Loucy (cell line): Measurements from ENCODE around the gene CACNA2D3.
"Not testable (repeated sequence)": the region's sequence is repeated elsewhere in the genome, so short reads cannot be mapped to it uniquely, and the experiment has no call there.

Source experiments
- H2AFZ ChIP-seq: fragments of 200-600 bp; sonication (generic); 2 replicates; pipeline ENCODE4 v1.6.0; 2016; ENCODE audit warnings: antibody characterized with exemption, mild to moderate bottlenecking, low read length, moderate library complexity
- H3F3A ChIP-seq: fragments of 200-600 bp; 2 replicates; pipeline ENCODE4 v1.6.0; 2016; ENCODE audit warnings: antibody characterized with exemption, low read depth, mild to moderate bottlenecking
- H3K27me3 ChIP-seq: fragments of 200-600 bp; sonication (generic); 2 replicates; pipeline ENCODE4 v1.6.1; 2014; ENCODE audit warnings: low read length, mild to moderate bottlenecking; ENCODE audit not compliant: insufficient read depth, poor library complexity, severe bottlenecking
- H3K36me3 ChIP-seq: fragments of 200-600 bp; sonication (generic); 2 replicates; pipeline ENCODE4 v1.6.1; 2016; ENCODE audit warnings: low read length; ENCODE audit not compliant: insufficient read depth
- H3K4me1 ChIP-seq: fragments of 200-600 bp; sonication (generic); 2 replicates; pipeline ENCODE4 v1.5.1; 2014; ENCODE audit warnings: low read length, mild to moderate bottlenecking; ENCODE audit not compliant: insufficient read depth, poor library complexity, severe bottlenecking
- H3K4me2 ChIP-seq: fragments of 200-600 bp; sonication (generic); 2 replicates; pipeline ENCODE4 v1.6.0; 2014; ENCODE audit warnings: antibody characterized with exemption, low read length, low read depth, mild to moderate bottlenecking; ENCODE audit not compliant: poor library complexity, severe bottlenecking
- H3K4me3 ChIP-seq: fragments of 200-600 bp; sonication (generic); 2 replicates; pipeline ENCODE4 v1.5.1; 2014; ENCODE audit warnings: low read length, mild to moderate bottlenecking, mixed read lengths; ENCODE audit not compliant: poor library complexity, severe bottlenecking
- H3K79me2 ChIP-seq: fragments of 200-600 bp; sonication (generic); 2 replicates; pipeline ENCODE4 v1.6.1; 2014; ENCODE audit warnings: low read length; ENCODE audit not compliant: insufficient read depth
- H3K9ac ChIP-seq: fragments of 200-600 bp; sonication (generic); 2 replicates; pipeline ENCODE4 v1.6.0; 2014; ENCODE audit warnings: mild to moderate bottlenecking, low read depth, low read length, moderate library complexity; ENCODE audit not compliant: poor library complexity, severe bottlenecking
- H3K9me2 ChIP-seq: fragments of 200-600 bp; sonication (generic); replicated peaks from 2 replicates; pipeline ENCODE4 v1.6.1; 2016; ENCODE audit warnings: low read depth, low read length, mixed read lengths
- H3K9me3 ChIP-seq: fragments of 200-600 bp; sonication (generic); 2 replicates; pipeline ENCODE4 v1.6.1; 2014; ENCODE audit warnings: mild to moderate bottlenecking, antibody characterized with exemption, low read length, low read depth; ENCODE audit not compliant: insufficient read depth
- H4K20me1 ChIP-seq: fragments of 200-600 bp; sonication (generic); 2 replicates; pipeline ENCODE4 v1.6.0; 2014; ENCODE audit warnings: antibody characterized with exemption, low read length, mild to moderate bottlenecking; ENCODE audit not compliant: insufficient read depth, poor library complexity, severe bottlenecking
- EZH2phosphoT487 ChIP-seq: fragments of 200-600 bp; IDR thresholded peaks from 2 replicates; pipeline ENCODE4 v1.6.1; 2018; ENCODE audit warnings: antibody characterized with exemption, mild to moderate bottlenecking, moderate library complexity, borderline replicate concordance
- TF ChIP-seq, protein P1 (sequence below): fragments of 200-600 bp; sonication (generic); conservative IDR thresholded peaks from 2 replicates; pipeline ENCODE4 v1.5.1; 2014; ENCODE audit warnings: mild to moderate bottlenecking, antibody characterized with exemption, low read length

The CACNA2D3 gene

DNA sequence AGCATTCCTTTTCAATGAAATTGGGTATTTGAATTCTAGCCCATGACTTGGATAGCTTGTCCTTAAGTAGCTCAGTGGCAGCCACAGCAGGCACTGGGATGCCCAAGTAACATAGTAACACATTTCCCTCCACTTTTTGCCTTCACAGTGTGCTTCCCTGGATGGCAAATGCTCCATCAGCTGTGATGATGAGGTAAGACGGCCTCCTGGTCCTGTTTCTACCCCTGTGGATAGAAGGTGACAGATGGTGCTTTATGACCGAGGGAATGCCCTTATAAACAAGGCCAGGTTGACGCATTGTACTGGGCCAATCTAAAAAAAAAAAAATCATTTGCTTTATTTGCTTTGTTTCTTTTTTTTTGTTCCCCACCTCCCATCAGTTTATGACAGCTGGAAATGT lies 847.3 kb downstream of the CACNA2D3 start:
- no peaks in the 10 kb centered on the region for H3K27me3 ChIP-seq
- H3K9ac ChIP-seq: no peak overlapping the region
- no peaks in the 10 kb centered on the region for H3K9me3 ChIP-seq
- no peak overlapping the region for H3K4me3 ChIP-seq
- H3K79me2 ChIP-seq: no peaks in the 10 kb centered on the region
- no peak overlapping the region for H2AFZ ChIP-seq
- H4K20me1 ChIP-seq: no peaks in the 10 kb centered on the region
- no peak overlapping the region for H3K4me2 ChIP-seq
- no peaks in the 10 kb centered on the region for H3K9me2 ChIP-seq
- H3F3A ChIP-seq: no peaks in the 10 kb centered on the region
- peaks cover 3% of the 10 kb centered on the region for H3K4me1 ChIP-seq
- H3K36me3 ChIP-seq: no peaks in the 10 kb centered on the region
- TF ChIP-seq, protein P1, sequence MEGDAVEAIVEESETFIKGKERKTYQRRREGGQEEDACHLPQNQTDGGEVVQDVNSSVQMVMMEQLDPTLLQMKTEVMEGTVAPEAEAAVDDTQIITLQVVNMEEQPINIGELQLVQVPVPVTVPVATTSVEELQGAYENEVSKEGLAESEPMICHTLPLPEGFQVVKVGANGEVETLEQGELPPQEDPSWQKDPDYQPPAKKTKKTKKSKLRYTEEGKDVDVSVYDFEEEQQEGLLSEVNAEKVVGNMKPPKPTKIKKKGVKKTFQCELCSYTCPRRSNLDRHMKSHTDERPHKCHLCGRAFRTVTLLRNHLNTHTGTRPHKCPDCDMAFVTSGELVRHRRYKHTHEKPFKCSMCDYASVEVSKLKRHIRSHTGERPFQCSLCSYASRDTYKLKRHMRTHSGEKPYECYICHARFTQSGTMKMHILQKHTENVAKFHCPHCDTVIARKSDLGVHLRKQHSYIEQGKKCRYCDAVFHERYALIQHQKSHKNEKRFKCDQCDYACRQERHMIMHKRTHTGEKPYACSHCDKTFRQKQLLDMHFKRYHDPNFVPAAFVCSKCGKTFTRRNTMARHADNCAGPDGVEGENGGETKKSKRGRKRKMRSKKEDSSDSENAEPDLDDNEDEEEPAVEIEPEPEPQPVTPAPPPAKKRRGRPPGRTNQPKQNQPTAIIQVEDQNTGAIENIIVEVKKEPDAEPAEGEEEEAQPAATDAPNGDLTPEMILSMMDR: no peak
- TF ChIP-seq EZH2phosphoT487: no peak

DNA sequence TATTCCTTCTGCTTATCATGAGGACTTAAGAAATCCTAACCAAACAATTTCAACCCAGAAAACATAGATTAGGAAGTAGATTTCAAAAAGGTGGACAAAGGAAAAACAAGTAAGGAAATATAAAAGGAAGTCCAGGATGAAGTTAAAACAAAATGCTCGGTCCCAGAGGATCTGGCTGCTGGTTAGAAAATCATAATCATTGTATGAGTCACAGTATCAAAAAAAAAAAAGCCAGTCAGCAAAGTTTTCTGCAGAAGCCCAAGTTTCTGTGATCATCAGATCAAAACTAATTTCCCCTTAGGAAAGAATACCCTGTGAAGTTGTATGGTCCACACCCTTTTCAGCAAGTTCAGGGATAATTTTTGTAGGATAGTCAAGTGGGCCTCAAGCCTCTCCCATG lies 848.5 kb downstream of the CACNA2D3 start:
- no peak overlapping the region for H3K9ac ChIP-seq
- H3K9me2 ChIP-seq: no peaks in the 10 kb centered on the region
- H3F3A ChIP-seq: no peaks in the 10 kb centered on the region
- H3K27me3 ChIP-seq: no peaks in the 10 kb centered on the region
- peaks cover 7% of the 10 kb centered on the region for H3K4me1 ChIP-seq
- no peaks in the 10 kb centered on the region for H3K79me2 ChIP-seq
- H3K36me3 ChIP-seq: no peaks in the 10 kb centered on the region
- H3K4me2 ChIP-seq: no peak overlapping the region
- TF ChIP-seq, protein P1: no peak
- TF ChIP-seq EZH2phosphoT487: no peak
- H3K9me3 ChIP-seq: no peaks in the 10 kb centered on the region
- H3K4me3 ChIP-seq: no peak overlapping the region
- no peaks in the 10 kb centered on the region for H4K20me1 ChIP-seq
- H2AFZ ChIP-seq: no peak overlapping the region

GRCh38 chr3:54977439-54977838 lies 855.1 kb downstream of the CACNA2D3 start:
- Histone ChIP-seq H3K9me2 (no peaks in the 10 kb centered on the region), H3K4me2 (no peak overlapping the region), H3K4me1 (peaks cover 6% of the 10 kb centered on the region), H2AFZ (no peak overlapping the region), H3K79me2 (no peaks in the 10 kb centered on the region), H4K20me1 (no peaks in the 10 kb centered on the region), H3K9ac (no peak overlapping the region), H3K27me3 (no peaks in the 10 kb centered on the region), H3K36me3 (no peaks in the 10 kb centered on the region), H3K9me3 (peaks cover 7% of the 10 kb centered on the region; the same call in 1 of the 2 replicates), H3F3A (no peaks in the 10 kb centered on the region), H3K4me3 (no peak overlapping the region)
- TF ChIP-seq, protein P1: no peak
- TF ChIP-seq EZH2phosphoT487: no peak

GRCh38 chr3:54977946-54978345 lies 855.6 kb downstream of the CACNA2D3 start:
- H4K20me1 ChIP-seq, H3K9ac ChIP-seq, H3K4me1 ChIP-seq, H3K9me2 ChIP-seq, H3K27me3 ChIP-seq, H2AFZ ChIP-seq, H3K4me3 ChIP-seq, H3K79me2 ChIP-seq, H3K4me2 ChIP-seq, H3K36me3 ChIP-seq, H3F3A ChIP-seq, H3K9me3 ChIP-seq: not testable (repeated sequence)
